Measurements from ENCODE around the gene RPS6KB1. TPM values are rescaled to one million over a fixed set of nuclear protein-coding genes. Genes with fewer than 3 reads are reported as not detected.
A peak's percentile ranks its signal among the peaks of the same experiment; 100 is the strongest.
"Not testable (repeated sequence)": the region's sequence is repeated elsewhere in the genome, so short reads cannot be mapped to it uniquely, and the experiment has no call there.

RPS6KB1 gene
- total RNA-seq, 1 donor from 2014 or later = 70.1 TPM

GRCh38 chr17:59853919-59854729, 38.8 kb upstream of the RPS6KB1 start:
- H3K27ac Mint-ChIP-seq; DNase-seq (ENCODE audit: low spot score); H3K27me3 Mint-ChIP-seq (ENCODE audit: low read depth); H3K4me3 Mint-ChIP-seq (ENCODE audit: low read depth); H3K9me3 Mint-ChIP-seq; intact Hi-C loops (cut with micrococcal nuclease); H3K36me3 Mint-ChIP-seq (ENCODE audit: low read depth): not testable (repeated sequence)
- peaks cover 29% of the 10 kb centered on the region for H3K4me1 Mint-ChIP-seq (ENCODE audit: low read depth)

GRCh38 chr17:59856859-59857794, 35.8 kb upstream of the RPS6KB1 start:
- Mint-ChIP-seq H3K4me3 (ENCODE audit: low read depth) (no peak overlapping the region), H3K36me3 (ENCODE audit: low read depth) (peaks cover 10% of the 10 kb centered on the region), H3K4me1 (ENCODE audit: low read depth) (peaks cover 18% of the 10 kb centered on the region), H3K27ac (no peak overlapping the region), H3K9me3 (no peaks in the 10 kb centered on the region), H3K27me3 (ENCODE audit: low read depth) (no peaks in the 10 kb centered on the region)
- intact Hi-C loops (cut with micrococcal nuclease) = no loop called here
- DNase-seq (ENCODE audit: low spot score) = no peak

GRCh38 chr17:59858167-59858816, 34.6 kb upstream of the RPS6KB1 start:
- intact Hi-C loops (cut with micrococcal nuclease) = no loop called here

GRCh38 chr17:59858932-59859331, 34.0 kb upstream of the RPS6KB1 start:
- intact Hi-C loops (cut with micrococcal nuclease) = loop anchor here (1.0 kb wide), 1 partner anchor 106 kb away; no protein-coding TSS in a partner anchor
- H3K4me1 Mint-ChIP-seq (ENCODE audit: low read depth) = peaks cover 9% of the 10 kb centered on the region
- H3K36me3 Mint-ChIP-seq (ENCODE audit: low read depth) = peaks cover 18% of the 10 kb centered on the region
- H3K27ac Mint-ChIP-seq = no peak overlapping the region
- no peaks in the 10 kb centered on the region for H3K9me3 Mint-ChIP-seq
- no peaks in the 10 kb centered on the region for H3K27me3 Mint-ChIP-seq (ENCODE audit: low read depth)
- no peak for DNase-seq (ENCODE audit: low spot score)
- no peak overlapping the region for H3K4me3 Mint-ChIP-seq (ENCODE audit: low read depth)

More at GRCh38 chr17:59858167-59858816, 34.6 kb upstream of the RPS6KB1 start:
- H3K27me3 Mint-ChIP-seq (ENCODE audit: low read depth) = no peaks in the 10 kb centered on the region
- no peak for DNase-seq (ENCODE audit: low spot score)
- peaks cover 14% of the 10 kb centered on the region for H3K36me3 Mint-ChIP-seq (ENCODE audit: low read depth)
- peaks cover 11% of the 10 kb centered on the region for H3K4me1 Mint-ChIP-seq (ENCODE audit: low read depth)
- H3K4me3 Mint-ChIP-seq (ENCODE audit: low read depth) = no peak overlapping the region
- H3K27ac Mint-ChIP-seq = no peak overlapping the region
- no peaks in the 10 kb centered on the region for H3K9me3 Mint-ChIP-seq

GRCh38 chr17:59859444-59860025, 33.4 kb upstream of the RPS6KB1 start:
- DNase-seq (ENCODE audit: low spot score) = no peak
- no peak overlapping the region for H3K27ac Mint-ChIP-seq
- no peaks in the 10 kb centered on the region for H3K27me3 Mint-ChIP-seq (ENCODE audit: low read depth)
- peaks cover 21% of the 10 kb centered on the region for H3K36me3 Mint-ChIP-seq (ENCODE audit: low read depth)
- H3K4me1 Mint-ChIP-seq (ENCODE audit: low read depth) = peaks cover 9% of the 10 kb centered on the region
- intact Hi-C loops (cut with micrococcal nuclease) = loop anchor here (1.0 kb wide), 1 partner anchor 106 kb away; no protein-coding TSS in a partner anchor
- H3K4me3 Mint-ChIP-seq (ENCODE audit: low read depth) = no peak overlapping the region
- H3K9me3 Mint-ChIP-seq = no peaks in the 10 kb centered on the region

GRCh38 chr17:59863616-59864015, 29.3 kb upstream of the RPS6KB1 start:
- DNase-seq (ENCODE audit: low spot score) = no peak
- no peaks in the 10 kb centered on the region for H3K27me3 Mint-ChIP-seq (ENCODE audit: low read depth)
- H3K4me3 Mint-ChIP-seq (ENCODE audit: low read depth) = no peak overlapping the region
- H3K36me3 Mint-ChIP-seq (ENCODE audit: low read depth) = peaks cover 28% of the 10 kb centered on the region
- H3K9me3 Mint-ChIP-seq = no peaks in the 10 kb centered on the region
- H3K27ac Mint-ChIP-seq = no peak overlapping the region
- no peaks in the 10 kb centered on the region for H3K4me1 Mint-ChIP-seq (ENCODE audit: low read depth)
- intact Hi-C loops (cut with micrococcal nuclease) = no loop called here

DNA sequence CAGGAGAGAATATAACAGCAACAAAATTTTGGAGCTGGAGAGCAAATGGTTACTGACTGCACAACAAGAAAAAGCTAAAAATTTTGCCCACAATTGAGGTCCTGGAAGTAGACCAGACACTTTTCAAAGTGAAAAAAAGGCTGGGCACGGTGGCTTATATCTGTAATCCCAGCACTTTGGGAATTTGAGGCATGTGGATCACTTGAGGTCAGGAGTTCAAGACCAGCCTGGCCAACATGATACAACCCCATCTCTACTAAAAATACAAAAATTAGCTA, 23.0 kb upstream of the RPS6KB1 start:
- Mint-ChIP-seq H3K9me3 (no peaks in the 10 kb centered on the region), H3K4me1 (ENCODE audit: low read depth) (no peaks in the 10 kb centered on the region), H3K4me3 (ENCODE audit: low read depth) (no peak overlapping the region), H3K27ac (no peak overlapping the region), H3K36me3 (ENCODE audit: low read depth) (peaks cover 18% of the 10 kb centered on the region), H3K27me3 (ENCODE audit: low read depth) (no peaks in the 10 kb centered on the region)
- DNase-seq (ENCODE audit: low spot score) = no peak
- intact Hi-C loops (cut with micrococcal nuclease) = no loop called here

DNA sequence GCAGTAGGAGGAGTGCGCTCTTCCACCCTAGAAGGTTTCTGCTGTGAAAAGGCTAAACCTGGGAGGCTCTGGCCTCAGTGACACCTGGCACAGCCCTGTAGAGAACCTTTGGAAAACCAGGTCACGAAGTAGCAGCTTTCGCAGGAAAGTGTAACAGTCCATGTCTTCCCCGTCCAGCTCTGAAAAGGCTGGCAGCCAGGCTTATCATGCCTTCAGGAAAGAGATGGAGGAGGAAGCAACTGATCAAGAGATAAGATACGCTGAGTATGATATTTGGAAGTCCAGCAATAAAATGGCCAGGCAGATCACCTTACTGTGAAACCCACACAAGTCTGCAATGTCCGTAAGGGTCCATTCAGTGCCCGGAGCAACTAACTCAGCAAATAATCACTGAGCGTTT, 22.4 kb upstream of the RPS6KB1 start:
- intact Hi-C loops (cut with micrococcal nuclease) = no loop called here
- Mint-ChIP-seq H3K4me1 (ENCODE audit: low read depth) (no peaks in the 10 kb centered on the region), H3K27me3 (ENCODE audit: low read depth) (no peaks in the 10 kb centered on the region), H3K27ac (no peak overlapping the region), H3K36me3 (ENCODE audit: low read depth) (peaks cover 16% of the 10 kb centered on the region), H3K9me3 (no peaks in the 10 kb centered on the region), H3K4me3 (ENCODE audit: low read depth) (no peak overlapping the region)
- DNase-seq (ENCODE audit: low spot score) = no peak

- Mint-ChIP-seq H3K27me3 (ENCODE audit: low read depth) (no peaks in the 10 kb centered on the region), H3K4me1 (ENCODE audit: low read depth) (no peaks in the 10 kb centered on the region), H3K27ac (peak overlapping the region; percentile 9), H3K4me3 (ENCODE audit: low read depth) (no peak overlapping the region), H3K9me3 (no peaks in the 10 kb centered on the region), H3K36me3 (ENCODE audit: low read depth) (peaks cover 24% of the 10 kb centered on the region)
- DNase-seq (ENCODE audit: low spot score) = no peak
- intact Hi-C loops (cut with micrococcal nuclease) = no loop called here
Observed at GRCh38 chr17:59872351-59872750, 20.6 kb upstream of the RPS6KB1 start.

DNA sequence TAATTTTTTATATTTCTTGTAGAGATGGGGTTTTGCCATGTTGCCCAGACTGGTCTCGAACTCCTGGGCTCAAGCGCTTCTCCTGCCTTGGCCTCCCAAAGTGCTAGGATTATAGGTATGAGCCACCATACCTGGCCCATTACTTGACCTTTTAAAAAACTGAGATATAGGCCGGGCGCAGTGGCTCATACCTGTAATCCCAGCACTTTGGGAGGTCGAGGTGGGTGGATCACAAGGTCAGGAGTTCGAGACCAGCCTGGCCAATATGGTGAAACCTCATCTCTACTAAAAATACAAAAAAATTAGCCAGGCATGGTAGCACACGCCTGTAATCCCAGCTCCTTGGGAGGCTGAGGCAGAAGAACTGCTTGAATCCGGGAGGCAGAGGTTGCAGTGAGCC, 19.5 kb upstream of the RPS6KB1 start:
- H3K4me3 Mint-ChIP-seq (ENCODE audit: low read depth); intact Hi-C loops (cut with micrococcal nuclease); H3K9me3 Mint-ChIP-seq; H3K27ac Mint-ChIP-seq; H3K27me3 Mint-ChIP-seq (ENCODE audit: low read depth); DNase-seq (ENCODE audit: low spot score); H3K4me1 Mint-ChIP-seq (ENCODE audit: low read depth): not testable (repeated sequence)
- H3K36me3 Mint-ChIP-seq (ENCODE audit: low read depth) = peaks cover 34% of the 10 kb centered on the region

- H3K27ac Mint-ChIP-seq = no peak overlapping the region
- no peaks in the 10 kb centered on the region for H3K9me3 Mint-ChIP-seq
- peaks cover 33% of the 10 kb centered on the region for H3K36me3 Mint-ChIP-seq (ENCODE audit: low read depth)
- no peak for DNase-seq (ENCODE audit: low spot score)
- H3K4me1 Mint-ChIP-seq (ENCODE audit: low read depth) = no peaks in the 10 kb centered on the region
- intact Hi-C loops (cut with micrococcal nuclease) = no loop called here
- H3K27me3 Mint-ChIP-seq (ENCODE audit: low read depth) = no peaks in the 10 kb centered on the region
- no peak overlapping the region for H3K4me3 Mint-ChIP-seq (ENCODE audit: low read depth)
Observed at GRCh38 chr17:59874376-59874775, 18.5 kb upstream of the RPS6KB1 start.

GRCh38 chr17:59876107-59876506, 16.8 kb upstream of the RPS6KB1 start:
- H3K4me3 Mint-ChIP-seq (ENCODE audit: low read depth) = no peak overlapping the region
- no peaks in the 10 kb centered on the region for H3K9me3 Mint-ChIP-seq
- H3K36me3 Mint-ChIP-seq (ENCODE audit: low read depth) = peaks cover 34% of the 10 kb centered on the region
- intact Hi-C loops (cut with micrococcal nuclease) = no loop called here
- H3K4me1 Mint-ChIP-seq (ENCODE audit: low read depth) = no peaks in the 10 kb centered on the region
- H3K27ac Mint-ChIP-seq = no peak overlapping the region
- no peak for DNase-seq (ENCODE audit: low spot score)
- H3K27me3 Mint-ChIP-seq (ENCODE audit: low read depth) = no peaks in the 10 kb centered on the region

Measured in activated T-helper 2 cell treated with anti-CD3 and anti-CD28 coated beads, Interferon-gamma antibody, Interleukin-2, Interleukin-4, amounts not matched to agents 10 μg/mL and 5 μg/mL and 100 μg/mL, durations not matched to agents 14 hours and 24 hours and 36 hours (primary cell).